ENCODE results near the gene FNBP1. TPM values are rescaled to one million over a fixed set of nuclear protein-coding genes. Genes with fewer than 3 reads are reported as not detected.
"Not testable (repeated sequence)": the region's sequence is repeated elsewhere in the genome, so short reads cannot be mapped to it uniquely, and the experiment has no call there.

The FNBP1 gene
- total RNA-seq, 1 donor from 2014 or later, result 63.5 TPM

DNA sequence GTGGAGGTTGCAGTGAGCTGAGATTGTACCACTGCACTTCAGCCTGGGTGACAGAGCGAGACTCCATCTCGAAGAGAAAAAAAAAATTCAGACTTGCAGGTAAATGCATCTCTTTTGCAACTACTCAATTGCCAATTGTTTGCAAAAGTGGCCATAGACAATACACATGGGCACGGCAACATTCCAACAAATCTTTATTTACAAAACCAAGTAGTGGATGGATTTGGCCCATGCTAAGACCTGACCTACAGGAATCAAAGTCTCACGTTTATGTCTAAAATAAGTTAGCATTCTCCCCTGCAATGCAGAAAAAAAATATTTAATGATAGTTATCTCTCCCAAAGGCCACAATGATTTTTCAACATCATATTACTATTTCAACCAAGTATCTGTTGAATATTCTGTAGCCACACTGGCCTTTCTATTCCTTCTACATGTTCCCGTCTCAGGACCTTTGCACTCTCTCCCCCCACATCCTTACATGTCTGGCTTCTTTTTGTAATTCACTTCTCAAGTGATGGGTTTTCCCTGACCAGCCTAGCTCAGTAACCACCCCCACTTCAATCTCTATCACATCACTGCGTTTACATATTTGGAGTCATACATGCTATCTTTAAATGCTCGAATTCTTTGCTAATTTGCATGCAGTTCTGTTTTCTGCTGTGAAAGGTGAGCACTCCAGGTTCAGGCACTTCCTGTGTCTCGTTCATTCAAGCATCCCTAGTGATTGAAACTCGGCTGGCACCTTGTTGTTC, 54.2 kb downstream of the FNBP1 start:
- no peak overlapping the region for H3K4me3 Mint-ChIP-seq (ENCODE audit: unreplicated experiment)
- Histone ChIP-seq H3K4me1 (ENCODE audit: insufficient read depth, low read length) (peaks cover 19% of the 10 kb centered on the region), H3K27ac (ENCODE audit: low read depth, low read length) (no peak overlapping the region), H3K9ac (ENCODE audit: low read length) (no peak overlapping the region), H3K36me3 (ENCODE audit: insufficient read depth, low read length) (no peaks in the 10 kb centered on the region), H3K4me2 (ENCODE audit: low read length) (no peak overlapping the region), H3K4me3 (ENCODE audit: insufficient read depth, low read depth, low read length) (no peak overlapping the region), H4K20me1 (ENCODE audit: insufficient read depth, low read length) (peaks cover 2% of the 10 kb centered on the region), H2AFZ (ENCODE audit: low read depth, low read length) (no peak overlapping the region), H3K27me3 (ENCODE audit: insufficient read depth, low read length) (no peaks in the 10 kb centered on the region), H3K9me3 (ENCODE audit: insufficient read depth, low read depth, low read length) (no peaks in the 10 kb centered on the region), H3K79me2 (ENCODE audit: insufficient read depth, low read length) (no peaks in the 10 kb centered on the region)
- H3K27me3 Mint-ChIP-seq (ENCODE audit: low read depth, unreplicated experiment), result no peaks in the 10 kb centered on the region
- TF ChIP-seq EZH2 (IDR thresholded peaks at IDR 0.05; ENCODE audit: insufficient read depth, low read length), result no peak
- TF ChIP-seq, protein P1, sequence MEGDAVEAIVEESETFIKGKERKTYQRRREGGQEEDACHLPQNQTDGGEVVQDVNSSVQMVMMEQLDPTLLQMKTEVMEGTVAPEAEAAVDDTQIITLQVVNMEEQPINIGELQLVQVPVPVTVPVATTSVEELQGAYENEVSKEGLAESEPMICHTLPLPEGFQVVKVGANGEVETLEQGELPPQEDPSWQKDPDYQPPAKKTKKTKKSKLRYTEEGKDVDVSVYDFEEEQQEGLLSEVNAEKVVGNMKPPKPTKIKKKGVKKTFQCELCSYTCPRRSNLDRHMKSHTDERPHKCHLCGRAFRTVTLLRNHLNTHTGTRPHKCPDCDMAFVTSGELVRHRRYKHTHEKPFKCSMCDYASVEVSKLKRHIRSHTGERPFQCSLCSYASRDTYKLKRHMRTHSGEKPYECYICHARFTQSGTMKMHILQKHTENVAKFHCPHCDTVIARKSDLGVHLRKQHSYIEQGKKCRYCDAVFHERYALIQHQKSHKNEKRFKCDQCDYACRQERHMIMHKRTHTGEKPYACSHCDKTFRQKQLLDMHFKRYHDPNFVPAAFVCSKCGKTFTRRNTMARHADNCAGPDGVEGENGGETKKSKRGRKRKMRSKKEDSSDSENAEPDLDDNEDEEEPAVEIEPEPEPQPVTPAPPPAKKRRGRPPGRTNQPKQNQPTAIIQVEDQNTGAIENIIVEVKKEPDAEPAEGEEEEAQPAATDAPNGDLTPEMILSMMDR (IDR thresholded peaks at IDR 0.05; ENCODE audit: insufficient read depth, low read depth, low read length), result no peak
- H3K4me1 Mint-ChIP-seq (ENCODE audit: low read depth, unreplicated experiment), result peaks cover 24% of the 10 kb centered on the region
- H3K9me3 Mint-ChIP-seq (ENCODE audit: unreplicated experiment), result no peaks in the 10 kb centered on the region
- DNase-seq (ENCODE audit: low read depth) (no peak), FAIRE-seq (no peak)
- peak overlapping the region; percentile 56 for H3K27ac Mint-ChIP-seq (ENCODE audit: unreplicated experiment)
- peaks cover 11% of the 10 kb centered on the region for H3K36me3 Mint-ChIP-seq (ENCODE audit: low read depth, unreplicated experiment)

DNA sequence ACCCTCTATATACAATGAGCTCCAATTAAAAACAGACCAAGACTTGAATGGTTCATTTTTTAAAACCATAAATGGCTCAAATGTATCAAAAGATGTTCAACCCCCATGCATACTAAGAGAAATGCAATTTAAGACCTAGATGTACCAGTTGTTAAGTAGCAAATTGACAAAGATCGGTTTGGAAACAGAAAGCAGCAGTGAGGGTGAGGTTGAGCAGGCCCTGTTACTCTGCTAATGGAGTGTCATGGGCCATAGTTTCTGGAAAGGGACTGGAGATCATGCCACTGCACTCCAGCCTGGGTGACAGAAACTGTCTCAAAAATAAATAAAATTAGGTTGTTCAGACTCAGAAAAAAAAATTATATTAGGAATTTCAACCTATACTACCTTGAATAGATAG, 55.0 kb downstream of the FNBP1 start:
- Histone ChIP-seq H3K9ac (ENCODE audit: low read length) (no peak overlapping the region), H3K4me1 (ENCODE audit: insufficient read depth, low read length) (peaks cover 19% of the 10 kb centered on the region), H3K79me2 (ENCODE audit: insufficient read depth, low read length) (no peaks in the 10 kb centered on the region), H3K9me3 (ENCODE audit: insufficient read depth, low read depth, low read length) (no peaks in the 10 kb centered on the region), H3K27me3 (ENCODE audit: insufficient read depth, low read length) (no peaks in the 10 kb centered on the region), H2AFZ (ENCODE audit: low read depth, low read length) (no peak overlapping the region), H3K27ac (ENCODE audit: low read depth, low read length) (no peak overlapping the region), H3K36me3 (ENCODE audit: insufficient read depth, low read length) (no peaks in the 10 kb centered on the region), H3K4me3 (ENCODE audit: insufficient read depth, low read depth, low read length) (no peak overlapping the region), H4K20me1 (ENCODE audit: insufficient read depth, low read length) (peaks cover 2% of the 10 kb centered on the region), H3K4me2 (ENCODE audit: low read length) (no peak overlapping the region)
- no peak for FAIRE-seq
- no peak for TF ChIP-seq EZH2 (IDR thresholded peaks at IDR 0.05; ENCODE audit: insufficient read depth, low read length)
- TF ChIP-seq, protein P1 (IDR thresholded peaks at IDR 0.05; ENCODE audit: insufficient read depth, low read depth, low read length), result no peak
- Mint-ChIP-seq H3K4me1 (ENCODE audit: low read depth, unreplicated experiment) (peaks cover 24% of the 10 kb centered on the region), H3K27ac (ENCODE audit: unreplicated experiment) (no peak overlapping the region), H3K36me3 (ENCODE audit: low read depth, unreplicated experiment) (peaks cover 11% of the 10 kb centered on the region), H3K27me3 (ENCODE audit: low read depth, unreplicated experiment) (no peaks in the 10 kb centered on the region), H3K4me3 (ENCODE audit: unreplicated experiment) (no peak overlapping the region), H3K9me3 (ENCODE audit: unreplicated experiment) (no peaks in the 10 kb centered on the region)
- no peak for DNase-seq (ENCODE audit: low read depth)

DNA sequence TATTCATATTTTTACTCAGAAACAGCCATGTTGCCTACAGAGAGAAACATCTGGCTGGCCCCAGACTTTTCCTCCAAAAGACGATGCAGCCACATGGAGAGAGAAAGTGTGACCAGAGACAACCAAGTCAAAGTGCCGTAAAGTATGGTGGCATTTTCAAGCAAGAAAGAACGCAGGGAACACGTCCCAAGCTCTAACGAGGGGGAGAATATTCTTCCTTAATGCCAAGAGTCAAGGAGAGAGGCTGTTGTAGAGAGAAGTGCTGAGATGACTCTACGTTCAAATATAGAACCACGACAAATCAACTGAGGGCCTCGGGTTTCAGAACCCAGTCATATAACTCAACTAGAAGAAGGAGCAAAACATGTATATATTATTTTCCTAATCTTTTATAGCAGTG, 55.9 kb downstream of the FNBP1 start:
- no peaks in the 10 kb centered on the region for H3K9me3 ChIP-seq (ENCODE audit: insufficient read depth, low read depth, low read length)
- H3K4me3 Mint-ChIP-seq (ENCODE audit: unreplicated experiment), result no peak overlapping the region
- no peaks in the 10 kb centered on the region for H3K79me2 ChIP-seq (ENCODE audit: insufficient read depth, low read length)
- TF ChIP-seq, protein P1 (IDR thresholded peaks at IDR 0.05; ENCODE audit: insufficient read depth, low read depth, low read length), result no peak
- TF ChIP-seq EZH2 (IDR thresholded peaks at IDR 0.05; ENCODE audit: insufficient read depth, low read length), result no peak
- H3K36me3 ChIP-seq (ENCODE audit: insufficient read depth, low read length), result no peaks in the 10 kb centered on the region
- H3K36me3 Mint-ChIP-seq (ENCODE audit: low read depth, unreplicated experiment), result peaks cover 11% of the 10 kb centered on the region
- peaks cover 23% of the 10 kb centered on the region for H3K4me1 Mint-ChIP-seq (ENCODE audit: low read depth, unreplicated experiment)
- H3K4me1 ChIP-seq (ENCODE audit: insufficient read depth, low read length), result peaks cover 16% of the 10 kb centered on the region
- no peak overlapping the region for H3K4me3 ChIP-seq (ENCODE audit: insufficient read depth, low read depth, low read length)
- H4K20me1 ChIP-seq (ENCODE audit: insufficient read depth, low read length), result peaks cover 2% of the 10 kb centered on the region
- no peak overlapping the region for H3K27ac Mint-ChIP-seq (ENCODE audit: unreplicated experiment)
- no peaks in the 10 kb centered on the region for H3K9me3 Mint-ChIP-seq (ENCODE audit: unreplicated experiment)
- no peak overlapping the region for H2AFZ ChIP-seq (ENCODE audit: low read depth, low read length)
- FAIRE-seq, result no peak
- DNase-seq (ENCODE audit: low read depth), result no peak
- no peaks in the 10 kb centered on the region for H3K27me3 Mint-ChIP-seq (ENCODE audit: low read depth, unreplicated experiment)
- no peak overlapping the region for H3K4me2 ChIP-seq (ENCODE audit: low read length)
- no peak overlapping the region for H3K9ac ChIP-seq (ENCODE audit: low read length)
- no peak overlapping the region for H3K27ac ChIP-seq (ENCODE audit: low read depth, low read length)
- H3K27me3 ChIP-seq (ENCODE audit: insufficient read depth, low read length), result no peaks in the 10 kb centered on the region

DNA sequence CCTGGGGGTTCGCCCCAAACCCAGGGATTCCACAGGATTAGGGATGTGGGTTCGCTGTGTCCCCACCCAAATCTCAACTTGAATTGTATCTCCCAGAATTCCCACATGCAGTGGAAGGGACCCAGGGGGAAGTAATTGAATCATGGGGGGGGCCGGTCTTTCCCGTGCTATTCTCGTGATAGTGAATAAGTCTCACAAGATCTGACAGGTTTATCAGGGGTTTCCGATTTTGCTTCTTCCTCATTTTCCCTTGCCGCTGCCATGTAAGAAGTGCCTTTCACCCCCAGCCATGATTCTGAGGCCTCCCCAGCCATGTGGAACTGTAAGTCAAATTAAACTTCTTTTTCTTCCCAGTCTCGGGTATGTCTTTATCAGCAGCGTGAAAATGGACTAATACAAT, 58.4 kb downstream of the FNBP1 start:
- not testable (repeated sequence) for H2AFZ ChIP-seq (ENCODE audit: low read depth, low read length); H3K27me3 Mint-ChIP-seq (ENCODE audit: low read depth, unreplicated experiment); H3K4me3 ChIP-seq (ENCODE audit: insufficient read depth, low read depth, low read length); H3K4me2 ChIP-seq (ENCODE audit: low read length); H4K20me1 ChIP-seq (ENCODE audit: insufficient read depth, low read length); H3K9me3 Mint-ChIP-seq (ENCODE audit: unreplicated experiment); H3K79me2 ChIP-seq (ENCODE audit: insufficient read depth, low read length); DNase-seq (ENCODE audit: low read depth); H3K27ac ChIP-seq (ENCODE audit: low read depth, low read length); FAIRE-seq; H3K27ac Mint-ChIP-seq (ENCODE audit: unreplicated experiment); H3K4me3 Mint-ChIP-seq (ENCODE audit: unreplicated experiment); H3K27me3 ChIP-seq (ENCODE audit: insufficient read depth, low read length); H3K9me3 ChIP-seq (ENCODE audit: insufficient read depth, low read depth, low read length); H3K4me1 ChIP-seq (ENCODE audit: insufficient read depth, low read length); H3K36me3 ChIP-seq (ENCODE audit: insufficient read depth, low read length); H3K9ac ChIP-seq (ENCODE audit: low read length)
- H3K36me3 Mint-ChIP-seq (ENCODE audit: low read depth, unreplicated experiment), result peaks cover 10% of the 10 kb centered on the region
- H3K4me1 Mint-ChIP-seq (ENCODE audit: low read depth, unreplicated experiment), result peaks cover 13% of the 10 kb centered on the region
